ENCODE measurements around the gene PHYKPL.

GRCh38 chr5:178273041-178273440 is 40.4 kb upstream of the PHYKPL start:
- no peak for TF ChIP-seq CTCF (IDR thresholded peaks at IDR 0.05; ENCODE audit: low read length)
- TF ChIP-seq EZH2 (IDR thresholded peaks at IDR 0.05; ENCODE audit: borderline replicate concordance, low read length): no peak
